ENCODE measurements around the gene NR3C2. TPM values are rescaled to one million over a fixed set of nuclear protein-coding genes. Genes with fewer than 3 reads are reported as not detected.

Gene NR3C2
- polyA plus RNA-seq, 1 donor from 2014 or later: 0.06 TPM

DNA sequence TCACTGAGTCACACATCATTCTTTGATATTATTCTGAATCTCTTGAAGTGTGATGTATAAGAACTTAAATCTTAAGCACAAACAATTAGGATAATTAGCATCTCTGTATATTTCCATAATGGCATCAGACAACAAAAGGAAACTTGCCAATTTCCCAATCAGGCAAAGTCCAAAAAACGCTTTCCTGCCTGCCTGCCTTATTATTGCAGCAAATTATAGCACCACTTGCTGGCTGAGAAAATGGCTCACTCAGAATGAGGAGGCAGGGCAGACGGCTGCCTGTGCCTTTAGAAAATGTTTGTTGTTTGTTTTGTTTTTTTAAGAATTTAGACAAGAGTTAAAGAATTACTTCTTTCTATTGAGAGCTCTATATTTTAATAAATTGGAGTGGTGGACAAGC lies 27.7 kb upstream of the NR3C2 start:
- TF ChIP-seq TAF1 (IDR thresholded peaks at IDR 0.05; ENCODE audit: low read depth): no peak
- TF ChIP-seq, protein P1, sequence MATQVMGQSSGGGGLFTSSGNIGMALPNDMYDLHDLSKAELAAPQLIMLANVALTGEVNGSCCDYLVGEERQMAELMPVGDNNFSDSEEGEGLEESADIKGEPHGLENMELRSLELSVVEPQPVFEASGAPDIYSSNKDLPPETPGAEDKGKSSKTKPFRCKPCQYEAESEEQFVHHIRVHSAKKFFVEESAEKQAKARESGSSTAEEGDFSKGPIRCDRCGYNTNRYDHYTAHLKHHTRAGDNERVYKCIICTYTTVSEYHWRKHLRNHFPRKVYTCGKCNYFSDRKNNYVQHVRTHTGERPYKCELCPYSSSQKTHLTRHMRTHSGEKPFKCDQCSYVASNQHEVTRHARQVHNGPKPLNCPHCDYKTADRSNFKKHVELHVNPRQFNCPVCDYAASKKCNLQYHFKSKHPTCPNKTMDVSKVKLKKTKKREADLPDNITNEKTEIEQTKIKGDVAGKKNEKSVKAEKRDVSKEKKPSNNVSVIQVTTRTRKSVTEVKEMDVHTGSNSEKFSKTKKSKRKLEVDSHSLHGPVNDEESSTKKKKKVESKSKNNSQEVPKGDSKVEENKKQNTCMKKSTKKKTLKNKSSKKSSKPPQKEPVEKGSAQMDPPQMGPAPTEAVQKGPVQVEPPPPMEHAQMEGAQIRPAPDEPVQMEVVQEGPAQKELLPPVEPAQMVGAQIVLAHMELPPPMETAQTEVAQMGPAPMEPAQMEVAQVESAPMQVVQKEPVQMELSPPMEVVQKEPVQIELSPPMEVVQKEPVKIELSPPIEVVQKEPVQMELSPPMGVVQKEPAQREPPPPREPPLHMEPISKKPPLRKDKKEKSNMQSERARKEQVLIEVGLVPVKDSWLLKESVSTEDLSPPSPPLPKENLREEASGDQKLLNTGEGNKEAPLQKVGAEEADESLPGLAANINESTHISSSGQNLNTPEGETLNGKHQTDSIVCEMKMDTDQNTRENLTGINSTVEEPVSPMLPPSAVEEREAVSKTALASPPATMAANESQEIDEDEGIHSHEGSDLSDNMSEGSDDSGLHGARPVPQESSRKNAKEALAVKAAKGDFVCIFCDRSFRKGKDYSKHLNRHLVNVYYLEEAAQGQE (IDR thresholded peaks at IDR 0.05; ENCODE audit: borderline replicate concordance): no peak
- TF ChIP-seq RAD21 (conservative IDR thresholded peaks at IDR 0.05): no peak
- TF ChIP-seq, protein P2, sequence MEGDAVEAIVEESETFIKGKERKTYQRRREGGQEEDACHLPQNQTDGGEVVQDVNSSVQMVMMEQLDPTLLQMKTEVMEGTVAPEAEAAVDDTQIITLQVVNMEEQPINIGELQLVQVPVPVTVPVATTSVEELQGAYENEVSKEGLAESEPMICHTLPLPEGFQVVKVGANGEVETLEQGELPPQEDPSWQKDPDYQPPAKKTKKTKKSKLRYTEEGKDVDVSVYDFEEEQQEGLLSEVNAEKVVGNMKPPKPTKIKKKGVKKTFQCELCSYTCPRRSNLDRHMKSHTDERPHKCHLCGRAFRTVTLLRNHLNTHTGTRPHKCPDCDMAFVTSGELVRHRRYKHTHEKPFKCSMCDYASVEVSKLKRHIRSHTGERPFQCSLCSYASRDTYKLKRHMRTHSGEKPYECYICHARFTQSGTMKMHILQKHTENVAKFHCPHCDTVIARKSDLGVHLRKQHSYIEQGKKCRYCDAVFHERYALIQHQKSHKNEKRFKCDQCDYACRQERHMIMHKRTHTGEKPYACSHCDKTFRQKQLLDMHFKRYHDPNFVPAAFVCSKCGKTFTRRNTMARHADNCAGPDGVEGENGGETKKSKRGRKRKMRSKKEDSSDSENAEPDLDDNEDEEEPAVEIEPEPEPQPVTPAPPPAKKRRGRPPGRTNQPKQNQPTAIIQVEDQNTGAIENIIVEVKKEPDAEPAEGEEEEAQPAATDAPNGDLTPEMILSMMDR (IDR thresholded peaks at IDR 0.05; ENCODE audit: poor library complexity, severe bottlenecking): no peak
- TF ChIP-seq MXI1 (conservative IDR thresholded peaks at IDR 0.05; ENCODE audit: poor library complexity, severe bottlenecking): no peak
- no peak for TF ChIP-seq POLR2AphosphoS5 (IDR thresholded peaks at IDR 0.05)
- no peak for TF ChIP-seq EP300 (conservative IDR thresholded peaks at IDR 0.05; ENCODE audit: poor library complexity, severe bottlenecking)
- no peak overlapping the region for H2AFZ ChIP-seq (ENCODE audit: low read depth, low read length)
- no peak overlapping the region for H3K4me3 ChIP-seq (ENCODE audit: low read length)
- H3K27me3 ChIP-seq (ENCODE audit: insufficient read depth, low read depth, low read length): no peaks in the 10 kb centered on the region
- H4K20me1 ChIP-seq (ENCODE audit: insufficient read depth): no peaks in the 10 kb centered on the region
- no peak overlapping the region for H3K27ac ChIP-seq (ENCODE audit: low read length)
- no peaks in the 10 kb centered on the region for H3K79me2 ChIP-seq (replicated peaks; ENCODE audit: insufficient read depth, low read length)
- H3K9ac ChIP-seq (ENCODE audit: low read length): no peak overlapping the region
- no peaks in the 10 kb centered on the region for H3K36me3 ChIP-seq (ENCODE audit: insufficient read depth, low read length)
- H3K4me2 ChIP-seq (ENCODE audit: low read length): no peak overlapping the region
- no peaks in the 10 kb centered on the region for H3K9me2 ChIP-seq (ENCODE audit: insufficient read depth, low read length)
- no peaks in the 10 kb centered on the region for H3F3A ChIP-seq (ENCODE audit: insufficient read depth, low read length, poor library complexity, severe bottlenecking)
- peaks cover 2% of the 10 kb centered on the region for H3K9me3 ChIP-seq (ENCODE audit: low read length)

DNA sequence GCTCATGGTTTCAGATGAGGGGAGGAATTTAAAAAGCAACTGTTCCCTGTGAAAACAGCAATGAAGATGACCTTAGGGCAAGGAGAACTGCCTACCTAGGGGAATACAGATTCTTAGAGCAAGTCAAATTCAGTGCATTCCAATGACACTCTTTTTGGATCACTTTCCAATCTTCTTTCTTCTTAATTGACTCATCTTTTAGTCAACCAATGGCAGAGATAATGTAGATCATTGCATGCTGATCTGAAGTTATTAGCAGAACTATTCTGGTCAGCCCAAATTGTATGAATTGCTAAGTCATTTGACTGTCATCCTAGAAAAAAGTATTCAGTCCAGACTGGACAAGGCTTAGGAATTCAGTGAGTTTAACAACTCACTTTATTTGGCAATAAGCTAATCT lies 12.6 kb upstream of the NR3C2 start:
- H3K9me2 ChIP-seq (ENCODE audit: insufficient read depth, low read length): no peaks in the 10 kb centered on the region
- no peaks in the 10 kb centered on the region for H4K20me1 ChIP-seq (ENCODE audit: insufficient read depth)
- no peak overlapping the region for H3K27ac ChIP-seq (ENCODE audit: low read length)
- H3K9me3 ChIP-seq (ENCODE audit: low read length): no peaks in the 10 kb centered on the region
- no peaks in the 10 kb centered on the region for H3K79me2 ChIP-seq (replicated peaks; ENCODE audit: insufficient read depth, low read length)
- no peaks in the 10 kb centered on the region for H3F3A ChIP-seq (ENCODE audit: insufficient read depth, low read length, poor library complexity, severe bottlenecking)
- no peaks in the 10 kb centered on the region for H3K36me3 ChIP-seq (ENCODE audit: insufficient read depth, low read length)
- TF ChIP-seq, protein P1 (IDR thresholded peaks at IDR 0.05; ENCODE audit: borderline replicate concordance): no peak
- no peak for TF ChIP-seq RAD21 (conservative IDR thresholded peaks at IDR 0.05)
- no peak for TF ChIP-seq EZH2 (IDR thresholded peaks at IDR 0.05; ENCODE audit: borderline replicate concordance, insufficient read depth, low read length, poor library complexity, severe bottlenecking)
- TF ChIP-seq POLR2AphosphoS5 (IDR thresholded peaks at IDR 0.05): no peak
- TF ChIP-seq MXI1 (conservative IDR thresholded peaks at IDR 0.05; ENCODE audit: poor library complexity, severe bottlenecking): no peak
- TF ChIP-seq TAF1 (IDR thresholded peaks at IDR 0.05; ENCODE audit: low read depth): no peak
- TF ChIP-seq EP300 (conservative IDR thresholded peaks at IDR 0.05; ENCODE audit: poor library complexity, severe bottlenecking): no peak
- no peak for TF ChIP-seq SMC3 (conservative IDR thresholded peaks at IDR 0.05; ENCODE audit: poor library complexity)
- TF ChIP-seq, protein P2 (IDR thresholded peaks at IDR 0.05; ENCODE audit: poor library complexity, severe bottlenecking): no peak
- H3K4me2 ChIP-seq (ENCODE audit: low read length): no peak overlapping the region
- H3K4me3 ChIP-seq (ENCODE audit: low read length): no peak overlapping the region
- H3K9ac ChIP-seq (ENCODE audit: low read length): no peak overlapping the region
- no peak overlapping the region for H2AFZ ChIP-seq (ENCODE audit: low read depth, low read length)
- no peaks in the 10 kb centered on the region for H3K27me3 ChIP-seq (ENCODE audit: insufficient read depth, low read depth, low read length)

All from neural cell (in vitro differentiated cells).